H1 (cell line): ENCODE data around the gene GFOD1. TPM values are rescaled to one million over a fixed set of nuclear protein-coding genes. Genes with fewer than 3 reads are reported as not detected.

Experiments
- ATF3 ChIP-seq: IDR thresholded peaks from 2 replicates; pipeline ENCODE4 v1.6.1; 2011; ENCODE audit warnings: low read depth, mild to moderate bottlenecking, low read length; ENCODE audit not compliant: insufficient read depth
- BACH1 ChIP-seq: IDR thresholded peaks from 2 replicates; pipeline ENCODE4 v1.6.1; 2012; ENCODE audit warnings: low read length, improper control_type of control experiment
- CTBP2 ChIP-seq: IDR thresholded peaks from 2 replicates; pipeline ENCODE4 v1.7.0; 2011; ENCODE audit warnings: borderline replicate concordance, mild to moderate bottlenecking, moderate library complexity, mixed read lengths, low read length; ENCODE audit not compliant: insufficient read depth, insufficient read length
- EP300 ChIP-seq, 2 experiments: IDR thresholded peaks; 1 replicate in 1 of 2; 2 replicates in 1 of 2; pipeline ENCODE4 v1.6.1; 2011 to 2012; ENCODE audit warnings: low read depth in 2 of 2, low read length in 2 of 2, mild to moderate bottlenecking in 2 of 2, borderline replicate concordance in 1 of 2, inconsistent platforms in 1 of 2, moderate library complexity in 1 of 2
- EZH2 ChIP-seq: fragments of 200-600 bp; sonication (generic); IDR thresholded peaks from 2 replicates; pipeline ENCODE4 v1.7.1; 2012; ENCODE audit warnings: low read depth, mild to moderate bottlenecking, moderate library complexity, low read length, inconsistent platforms; ENCODE audit not compliant: severe bottlenecking
- KDM1A ChIP-seq: fragments of 200-600, 300-600 bp; sonication (generic); IDR thresholded peaks from 2 replicates; pipeline ENCODE4 v1.7.1; 2016; ENCODE audit warnings: mild to moderate bottlenecking, low read length, borderline replicate concordance
- MAX ChIP-seq: IDR thresholded peaks from 2 replicates; pipeline ENCODE4 v1.6.1; 2012; ENCODE audit warnings: inconsistent platforms
- RXRA ChIP-seq: IDR thresholded peaks from 2 replicates; pipeline ENCODE4 v1.6.1; 2011; ENCODE audit warnings: low read depth, mild to moderate bottlenecking, low read length, moderate library complexity; ENCODE audit not compliant: insufficient read depth
- SIN3A ChIP-seq, 2 experiments: IDR thresholded peaks in 1 of 2; conservative IDR thresholded peaks in 1 of 2; 2 replicates each; pipeline ENCODE4 v1.6.1; 2011 to 2012; ENCODE audit warnings: low read length in 2 of 2, improper control_type of control experiment in 1 of 2, low read depth in 1 of 2, mild to moderate bottlenecking in 1 of 2
- SIX5 ChIP-seq: IDR thresholded peaks from 2 replicates; pipeline ENCODE4 v1.6.1; 2011; ENCODE audit warnings: mild to moderate bottlenecking, low read depth, low read length
- SRF ChIP-seq: IDR thresholded peaks from 2 replicates; pipeline ENCODE4 v1.6.1; 2011; ENCODE audit warnings: mild to moderate bottlenecking, low read depth, low read length, moderate library complexity
- TBP ChIP-seq: IDR thresholded peaks from 2 replicates; pipeline ENCODE4 v1.6.1; 2011; ENCODE audit warnings: low read depth, low read length, improper control_type of control experiment
- USF2 ChIP-seq: IDR thresholded peaks from 2 replicates; pipeline ENCODE4 v1.6.1; 2011; ENCODE audit warnings: low read length, improper control_type of control experiment
- polyA plus RNA-seq, 7 experiments: library from polyadenylated mRNA; depleted of rRNA in 3 of 7; stranded (reverse) in 5 of 7; unstranded in 2 of 7; fragments of >200 nt in 5 of 7; fragments of 200-250 nt in 2 of 7; gene quantifications; 1 replicate in 5 of 7; 2 replicates in 1 of 7; 4 replicates in 1 of 7; pipeline versions ENCODE4 v1.2.1 to v1.2.3, GENCODE V29; 2011 to 2013; ENCODE audit warnings: missing spikeins in 2 of 7, mixed read lengths in 2 of 7
- total RNA-seq: library from RNA; stranded (reverse); fragmentation: NEBNext Ultra II Directional; extraction: Animal tissue kit (Norgen Biotek cat#: 25700); gene quantifications from 2 replicates; pipeline ENCODE4 v1.2.1, GENCODE V29; 2021

Gene GFOD1
- total and polyA plus RNA-seq, 2 of the 8 experiments (the other 6 are each of a cell fraction or from before 2014, with no cell fraction given): 2.5 to 8.8 TPM

DNA sequence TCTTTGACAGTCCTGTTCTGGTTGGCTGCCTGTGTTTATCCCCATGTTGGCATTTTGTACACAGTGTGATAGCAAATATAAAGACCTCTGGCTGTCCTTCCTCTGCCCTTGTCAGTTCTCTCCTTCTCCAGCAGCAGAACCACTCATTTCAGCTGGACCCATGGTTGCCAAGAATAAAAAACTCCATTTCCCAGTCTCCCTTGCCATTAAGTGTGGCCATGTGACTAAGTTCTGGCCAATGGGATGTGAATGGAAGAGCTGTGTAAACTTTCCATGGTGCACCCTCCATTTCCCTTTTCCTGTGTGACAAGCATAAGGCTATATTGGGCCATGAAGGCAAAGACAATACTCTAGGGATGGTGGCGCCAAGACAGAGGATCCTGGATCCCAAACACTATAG, 80.6 kb downstream of the GFOD1 start (continued):
- TF ChIP-seq BACH1 (no peak), EP300 (IDR thresholded peaks at IDR 0.05; ENCODE audit: borderline replicate concordance in 1 of 2, low read depth in 2 of 2, low read length in 2 of 2) (no peak), MAX (no peak), USF2 (peak; percentile 80), CTBP2 (no peak), ATF3 (0 out of 2 replicates have a peak, but pooled peaks have one; percentile 54), SIN3A (conservative IDR thresholded peaks at IDR 0.05 in 1 of 2, IDR thresholded peaks at IDR 0.05 in 1 of 2; ENCODE audit: low read depth in 1 of 2, low read length in 2 of 2) (no peak), RXRA (no peak), KDM1A (no peak), TBP (no peak), SIX5 (peak; percentile 50), SRF (no peak), EZH2 (no peak)
